Inflammatory macrophage treated with lipopolysaccharide for 4 hours (primary cell): ENCODE results near the gene TIMM50.

Experiments used
- DNase-seq: peaks from one replicate; pipeline ENCODE4 v3.0.0-alpha.2; 2020

TIMM50 gene

DNA sequence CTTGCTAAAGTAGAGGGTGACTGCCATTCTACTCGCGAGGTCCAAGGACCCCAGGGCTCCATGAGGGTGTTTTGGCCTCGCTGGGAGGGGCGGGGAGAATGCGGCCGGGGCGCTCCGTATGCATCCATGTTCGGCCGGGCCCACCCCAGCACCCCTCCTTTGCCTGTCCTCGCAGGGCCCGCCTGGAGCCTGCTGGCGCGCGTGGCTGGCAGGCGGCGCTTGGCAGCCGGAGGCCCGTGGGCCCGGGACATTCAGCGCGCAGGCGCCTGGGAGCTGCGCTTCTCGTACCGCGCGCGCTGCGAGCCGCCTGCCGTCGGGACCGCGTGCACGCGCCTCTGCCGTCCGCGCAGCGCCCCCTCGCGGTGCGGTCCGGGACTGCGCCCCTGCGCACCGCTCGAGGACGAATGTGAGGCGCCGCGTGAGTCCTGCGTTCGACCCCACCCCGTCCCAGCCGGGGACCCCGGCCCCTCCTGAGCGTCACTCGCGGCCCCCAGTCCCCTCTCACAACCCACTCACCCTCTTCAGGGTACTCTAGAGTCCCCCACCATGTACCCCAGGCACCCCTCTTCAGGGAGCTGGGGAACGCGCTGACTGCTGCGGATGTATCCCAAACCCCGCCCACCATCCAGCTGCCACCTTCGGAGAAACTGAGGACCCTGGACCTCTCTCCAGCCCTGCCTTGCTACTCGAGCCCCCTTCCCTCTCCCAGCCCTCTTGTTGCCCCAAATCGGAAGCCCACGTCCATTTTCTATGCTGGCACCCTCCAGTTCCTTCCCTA is 22.2 kb downstream of the TIMM50 start:
- peak; percentile 82 for DNase-seq

- DNase-seq: no peak
These were observed 25.9 kb downstream of the TIMM50 start for GRCh38 chr19:39506598-39506943.

DNA sequence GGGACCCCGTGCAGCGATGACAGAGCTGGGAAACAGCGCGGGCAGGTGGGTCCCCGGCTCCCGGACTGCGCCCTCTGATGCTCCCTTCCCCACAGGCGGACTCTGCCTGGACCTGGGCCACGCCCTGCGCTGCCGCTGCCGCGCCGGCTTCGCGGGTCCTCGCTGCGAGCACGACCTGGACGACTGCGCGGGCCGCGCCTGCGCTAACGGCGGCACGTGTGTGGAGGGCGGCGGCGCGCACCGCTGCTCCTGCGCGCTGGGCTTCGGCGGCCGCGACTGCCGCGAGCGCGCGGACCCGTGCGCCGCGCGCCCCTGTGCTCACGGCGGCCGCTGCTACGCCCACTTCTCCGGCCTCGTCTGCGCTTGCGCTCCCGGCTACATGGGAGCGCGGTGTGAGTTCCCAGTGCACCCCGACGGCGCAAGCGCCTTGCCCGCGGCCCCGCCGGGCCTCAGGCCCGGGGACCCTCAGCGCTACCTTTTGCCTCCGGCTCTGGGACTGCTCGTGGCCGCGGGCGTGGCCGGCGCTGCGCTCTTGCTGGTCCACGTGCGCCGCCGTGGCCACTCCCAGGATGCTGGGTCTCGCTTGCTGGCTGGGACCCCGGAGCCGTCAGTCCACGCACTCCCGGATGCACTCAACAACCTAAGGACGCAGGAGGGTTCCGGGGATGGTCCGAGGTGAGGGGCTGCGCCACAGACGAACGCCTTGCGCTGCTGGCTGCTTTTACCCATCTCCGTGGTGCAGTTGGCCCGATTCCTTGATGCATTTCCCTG is 26.5 kb downstream of the TIMM50 start:
- DNase-seq: peak; percentile 52

DNA sequence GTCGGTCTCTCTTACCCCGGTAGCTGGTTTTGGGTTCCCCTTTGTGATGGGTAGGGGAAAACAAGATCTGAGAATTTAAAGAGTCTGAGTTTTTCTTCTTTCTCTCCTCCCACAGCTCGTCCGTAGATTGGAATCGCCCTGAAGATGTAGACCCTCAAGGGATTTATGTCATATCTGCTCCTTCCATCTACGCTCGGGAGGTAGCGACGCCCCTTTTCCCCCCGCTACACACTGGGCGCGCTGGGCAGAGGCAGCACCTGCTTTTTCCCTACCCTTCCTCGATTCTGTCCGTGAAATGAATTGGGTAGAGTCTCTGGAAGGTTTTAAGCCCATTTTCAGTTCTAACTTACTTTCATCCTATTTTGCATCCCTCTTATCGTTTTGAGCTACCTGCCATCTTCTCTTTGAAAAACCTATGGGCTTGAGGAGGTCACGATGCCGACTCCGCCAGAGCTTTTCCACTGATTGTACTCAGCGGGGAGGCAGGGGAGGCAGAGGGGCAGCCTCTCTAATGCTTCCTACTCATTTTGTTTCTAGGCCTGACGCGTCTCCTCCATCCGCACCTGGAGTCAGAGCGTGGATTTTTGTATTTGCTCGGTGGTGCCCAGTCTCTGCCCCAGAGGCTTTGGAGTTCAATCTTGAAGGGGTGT is 27.2 kb downstream of the TIMM50 start:
- DNase-seq: no peak

DNA sequence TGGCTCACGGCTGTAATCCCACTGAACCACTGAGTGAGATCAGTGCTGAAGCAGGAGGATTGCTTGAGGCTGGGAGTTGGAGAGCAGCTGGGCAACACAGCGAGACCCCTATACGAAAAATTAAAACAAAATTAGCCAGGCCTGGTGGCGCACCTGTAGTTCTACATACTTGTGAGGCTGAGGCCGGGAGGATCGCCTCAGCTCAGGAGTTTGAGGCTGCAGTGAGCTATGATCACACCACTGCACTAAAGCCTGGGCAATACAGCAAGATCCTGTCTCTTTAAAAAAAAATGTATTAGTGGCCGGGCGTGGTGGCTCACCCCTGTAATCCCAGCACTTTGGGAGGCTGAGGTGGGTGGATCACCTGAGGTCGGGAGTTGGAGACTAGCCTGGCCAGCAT is 28.0 kb downstream of the TIMM50 start:
- no peak for DNase-seq

DNA sequence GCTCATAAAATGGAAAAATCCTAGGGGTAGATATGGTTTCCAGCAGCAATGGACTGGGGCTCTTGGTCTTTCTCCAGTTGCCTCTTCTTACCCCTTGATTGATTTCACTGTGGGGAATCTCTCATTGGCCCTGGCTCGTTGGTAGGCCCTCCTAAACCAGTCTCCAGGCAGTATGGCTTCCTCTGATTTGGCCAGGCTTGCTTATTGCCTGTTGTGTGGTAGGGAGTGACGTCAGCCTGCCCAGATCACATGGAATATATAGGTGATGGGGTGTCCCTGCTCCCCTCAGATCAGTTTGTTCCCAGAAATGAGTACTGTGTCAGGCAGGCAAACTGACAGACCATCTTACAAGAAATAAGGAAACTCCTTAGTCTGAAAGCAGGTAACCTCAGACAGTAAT is 28.6 kb downstream of the TIMM50 start:
- no peak for DNase-seq

- peak; percentile 73 for DNase-seq
These were observed 32.4 kb downstream of the TIMM50 start for GRCh38 chr19:39512988-39513387.

- DNase-seq: no peak
These were observed 34.4 kb downstream of the TIMM50 start, which contains the start of gene SELENOV for GRCh38 chr19:39514840-39515550. Gene SELENOV, plus strand, starts transcription at chr19:39515139. Its CDS starts 74 bp downstream, at chr19:39515213.

DNA sequence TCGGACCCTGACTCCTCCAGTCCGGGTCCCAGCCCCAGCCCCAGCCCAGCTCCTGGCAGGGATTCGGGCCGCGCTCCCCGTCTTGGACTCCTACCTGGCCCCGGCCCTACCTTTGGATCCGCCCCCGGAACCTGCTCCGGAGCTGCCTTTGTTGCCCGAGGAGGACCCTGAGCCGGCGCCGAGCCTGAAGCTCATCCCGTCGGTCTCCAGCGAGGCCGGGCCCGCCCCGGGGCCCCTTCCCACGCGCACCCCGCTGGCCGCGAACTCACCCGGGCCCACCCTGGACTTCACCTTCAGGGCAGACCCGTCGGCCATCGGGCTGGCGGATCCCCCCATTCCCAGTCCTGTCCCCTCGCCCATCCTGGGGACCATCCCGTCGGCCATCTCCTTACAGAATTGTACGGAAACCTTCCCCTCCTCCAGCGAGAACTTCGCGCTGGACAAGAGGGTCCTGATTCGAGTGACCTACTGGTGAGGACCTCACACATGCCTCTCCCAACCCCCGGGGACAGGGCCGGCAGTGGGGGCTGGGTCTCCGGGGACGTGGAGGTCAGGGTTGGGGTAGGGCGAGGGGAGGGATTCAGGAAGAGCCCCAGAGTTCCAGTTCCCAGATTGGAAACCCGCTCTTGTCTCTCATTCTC is 35.0 kb downstream of the TIMM50 start:
- no peak for DNase-seq

DNA sequence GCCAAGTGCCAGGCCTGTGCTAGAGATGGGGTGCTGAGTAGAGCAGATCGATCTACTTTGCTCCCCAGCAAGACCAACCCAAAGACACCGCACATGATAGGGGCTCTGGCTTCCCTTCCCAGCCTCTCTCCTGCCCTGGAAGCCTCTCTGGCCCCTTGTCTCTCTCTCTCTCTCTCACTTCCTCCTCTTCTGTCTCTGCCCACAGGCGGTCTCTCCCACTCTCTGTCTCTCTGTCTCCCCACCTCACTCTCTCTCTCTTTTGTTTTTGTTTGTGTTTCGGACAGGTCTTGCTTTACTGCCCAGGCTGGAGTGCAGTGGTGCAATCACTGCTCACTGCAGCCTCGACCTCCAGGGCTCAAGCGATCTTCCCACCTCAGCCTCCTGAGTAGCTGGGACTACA is 35.6 kb downstream of the TIMM50 start:
- peak; percentile 50 for DNase-seq

GRCh38 chr19:39517432-39517831 is 36.8 kb downstream of the TIMM50 start:
- DNase-seq: no peak

DNA sequence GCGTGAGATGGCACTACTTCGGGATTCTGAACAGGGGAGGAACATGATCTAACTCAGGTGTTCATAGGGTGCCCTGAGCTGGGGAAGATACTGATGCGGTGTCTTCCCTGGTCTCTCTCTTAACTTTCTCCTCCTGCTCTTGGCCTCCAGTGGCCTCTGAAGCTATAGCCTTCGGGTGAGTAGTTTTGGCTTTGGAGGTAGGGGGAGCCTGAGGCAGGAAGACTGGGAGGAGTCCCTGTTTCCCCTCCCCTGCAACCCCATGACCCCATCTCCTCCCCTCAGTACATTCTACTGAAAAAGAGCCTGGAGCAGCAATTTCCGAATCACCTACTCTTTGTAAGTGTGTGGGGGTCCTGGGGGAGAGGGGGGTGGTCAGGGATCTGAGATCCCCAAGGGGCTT is 37.8 kb downstream of the TIMM50 start:
- no peak for DNase-seq

GRCh38 chr19:39518975-39519374 is 38.3 kb downstream of the TIMM50 start:
- no peak for DNase-seq

GRCh38 chr19:39520541-39521484 is 40.2 kb downstream of the TIMM50 start:
- DNase-seq: no peak

GRCh38 chr19:39524495-39524894 is 43.9 kb downstream of the TIMM50 start:
- DNase-seq: peak; percentile 95

DNA sequence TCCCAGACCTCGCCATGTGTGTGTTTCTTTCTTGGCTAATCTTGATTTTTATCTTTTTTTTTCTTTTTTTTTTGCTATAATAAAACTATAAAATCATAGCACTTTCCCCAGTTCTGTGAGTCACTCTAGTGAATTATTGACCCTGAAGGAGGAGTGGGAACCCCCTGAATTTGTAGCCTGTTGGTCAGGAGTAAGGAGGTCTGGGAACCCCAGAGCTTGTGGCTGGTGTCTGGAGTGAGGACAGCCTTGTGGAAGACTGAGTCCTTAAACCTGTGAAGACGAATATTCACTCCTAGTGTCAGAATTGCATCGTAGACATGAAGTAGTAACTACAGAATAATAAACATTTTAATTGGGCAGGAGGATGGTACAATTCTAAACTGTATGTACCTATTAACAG is 44.6 kb downstream of the TIMM50 start:
- DNase-seq: no peak

DNA sequence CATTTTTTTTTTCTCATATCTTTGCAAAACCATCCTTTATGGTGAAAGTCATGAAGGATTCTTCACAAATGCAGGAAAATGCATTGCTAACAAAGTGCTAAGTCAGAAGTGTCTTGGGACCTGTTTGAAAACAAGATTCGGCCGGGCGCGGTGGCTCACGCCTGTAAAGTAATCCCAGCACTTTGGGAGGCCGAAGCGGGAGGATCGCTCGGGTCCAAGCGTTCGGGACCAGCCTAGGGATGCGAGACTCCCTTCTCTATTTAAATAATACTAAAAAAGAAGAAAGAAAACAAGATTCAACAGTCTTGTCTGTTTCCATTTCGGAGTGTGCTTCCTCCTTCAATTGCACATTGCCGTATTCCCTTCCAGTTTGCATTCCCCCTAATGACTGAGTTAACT is 51.2 kb downstream of the TIMM50 start:
- DNase-seq: no peak

GRCh38 chr19:39532233-39533002 is 51.8 kb downstream of the TIMM50 start, which contains the start of gene EID2B:
Gene EID2B, minus strand, starts transcription at chr19:39532852. Its CDS starts 50 bp downstream, at chr19:39532802.
- DNase-seq: peak; percentile 97

DNA sequence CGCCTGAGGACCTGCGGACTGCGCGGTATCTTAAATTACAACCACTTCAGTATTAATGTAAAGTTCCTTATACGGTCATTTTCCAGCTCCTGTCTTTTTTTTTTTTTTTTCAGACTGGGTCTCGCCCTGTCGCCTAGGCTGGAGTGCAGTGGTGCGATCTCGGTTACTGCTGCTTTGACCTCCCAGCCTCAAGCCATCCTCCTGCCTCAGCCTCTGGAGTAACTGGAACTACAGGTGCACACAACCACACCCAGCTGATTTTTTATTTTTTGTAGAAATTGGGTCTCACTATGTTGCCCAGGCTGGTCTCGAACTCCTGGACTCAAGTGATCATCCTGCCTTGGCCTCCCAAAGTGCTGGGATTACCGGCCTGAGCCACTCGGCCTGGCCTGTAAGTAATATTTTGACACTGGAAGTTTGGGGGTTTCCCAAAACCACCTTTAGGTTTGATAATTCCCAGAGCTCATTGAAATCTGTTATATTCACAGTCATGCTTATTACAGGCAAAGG is 52.4 kb downstream of the TIMM50 start:
- no peak for DNase-seq

DNA sequence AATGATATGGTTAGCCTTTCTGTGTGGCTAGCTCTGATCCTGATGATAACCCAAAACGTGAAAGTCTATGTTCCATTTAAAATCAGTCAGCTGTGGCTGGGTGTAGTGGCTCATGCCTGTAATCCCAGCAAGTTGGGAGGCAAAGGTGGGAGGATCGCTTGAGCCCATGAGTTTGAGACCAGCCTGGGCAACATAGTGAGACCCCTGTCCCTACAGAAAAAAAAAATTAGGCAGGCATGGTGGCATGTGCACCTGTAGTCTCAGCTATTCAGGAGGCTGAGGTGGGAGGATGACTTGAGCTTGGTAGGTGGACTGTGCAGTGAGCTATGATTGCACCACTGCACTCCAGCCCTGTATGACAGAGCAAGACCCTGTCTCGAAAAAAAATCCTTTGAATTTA is 53.2 kb downstream of the TIMM50 start:
- DNase-seq: no peak
